Neural cell (in vitro differentiated cells): ENCODE data around the gene MNS1. TPM values are rescaled to one million over a fixed set of nuclear protein-coding genes. Genes with fewer than 3 reads are reported as not detected.

Experiments
- H2AFZ ChIP-seq: fragments of 200-600, 300-800 bp; sonication (generic), shearing (Covaris generic); 2 replicates; pipeline ENCODE4 v1.6.0; 2014; ENCODE audit warnings: low read depth, mild to moderate bottlenecking, antibody characterized with exemption, low read length, moderate library complexity
- H3F3A ChIP-seq: fragments of 200-600 bp; shearing (Covaris generic); 2 replicates; pipeline ENCODE4 v1.6.1; 2016; ENCODE audit warnings: mild to moderate bottlenecking, moderate library complexity, mixed read lengths, antibody characterized with exemption, low read length; ENCODE audit not compliant: insufficient read depth, poor library complexity, severe bottlenecking
- H3K27ac ChIP-seq: fragments of 200-600, 300-800 bp; sonication (generic), shearing (Covaris generic); 2 replicates; pipeline ENCODE4 v1.5.1; 2014; ENCODE audit warnings: mild to moderate bottlenecking, low read length, moderate library complexity
- H3K27me3 ChIP-seq: fragments of 300-800, 200-600 bp; sonication (generic), shearing (Covaris generic); 2 replicates; pipeline ENCODE4 v1.6.0; 2014; ENCODE audit warnings: mild to moderate bottlenecking, low read depth, low read length, moderate library complexity; ENCODE audit not compliant: insufficient read depth
- H3K36me3 ChIP-seq: fragments of 300-800, 200-600 bp; sonication (generic), shearing (Covaris generic); 2 replicates; pipeline ENCODE4 v1.5.1; 2014; ENCODE audit warnings: mild to moderate bottlenecking, antibody characterized with exemption, low read length, moderate library complexity; ENCODE audit not compliant: insufficient read depth
- H3K4me2 ChIP-seq: fragments of 300-800, 200-600 bp; sonication (generic), shearing (Covaris generic); 2 replicates; pipeline ENCODE4 v1.6.0; 2014; ENCODE audit warnings: mild to moderate bottlenecking, low read length
- H3K4me3 ChIP-seq: fragments of 300-800, 200-600 bp; sonication (generic), shearing (Covaris generic); 2 replicates; pipeline ENCODE4 v1.5.1; 2014; ENCODE audit warnings: mild to moderate bottlenecking, low read length, moderate library complexity
- H3K79me2 ChIP-seq: fragments of 200-600 bp; shearing (Covaris generic); replicated peaks from 2 replicates; pipeline ENCODE4 v1.6.0; 2014; ENCODE audit warnings: mild to moderate bottlenecking, low read length, moderate library complexity; ENCODE audit not compliant: insufficient read depth
- H3K9ac ChIP-seq: fragments of 300-800, 200-600 bp; sonication (generic), shearing (Covaris generic); 2 replicates; pipeline ENCODE4 v1.6.1; 2016; ENCODE audit warnings: mild to moderate bottlenecking, low read length, mixed read lengths
- H3K9me2 ChIP-seq: fragments of 200-600 bp; shearing (Covaris generic); 2 replicates; pipeline ENCODE4 v1.6.1; 2016; ENCODE audit warnings: mild to moderate bottlenecking, low read length, mixed read lengths; ENCODE audit not compliant: insufficient read depth
- H3K9me3 ChIP-seq: fragments of 200-600, 300-800 bp; sonication (generic), shearing (Covaris generic); 2 replicates; pipeline ENCODE4 v1.6.1; 2016; ENCODE audit warnings: mild to moderate bottlenecking, mixed run types, low read length, moderate library complexity, mixed read lengths
- H4K20me1 ChIP-seq: fragments of 200-600 bp; shearing (Covaris generic); 2 replicates; pipeline ENCODE4 v1.6.1; 2016; ENCODE audit warnings: mild to moderate bottlenecking, mixed run types; ENCODE audit not compliant: insufficient read depth
- CTCF ChIP-seq: fragments of 450-650 bp; IDR thresholded peaks from 2 replicates; pipeline ENCODE4 v1.5.1; 2014; ENCODE audit warnings: antibody characterized with exemption, mild to moderate bottlenecking, moderate library complexity; ENCODE audit not compliant: poor library complexity, severe bottlenecking
- EP300 ChIP-seq: fragments of 450-650 bp; conservative IDR thresholded peaks from 2 replicates; pipeline ENCODE4 v1.6.1; 2014; ENCODE audit warnings: antibody characterized with exemption, mild to moderate bottlenecking, moderate library complexity; ENCODE audit not compliant: poor library complexity, severe bottlenecking
- EZH2 ChIP-seq: fragments of 200-600, 300-800 bp; shearing (Covaris generic), sonication (generic); IDR thresholded peaks from 2 replicates; pipeline ENCODE4 v1.6.1; 2014; ENCODE audit warnings: antibody characterized with exemption, low read length, borderline replicate concordance, mild to moderate bottlenecking; ENCODE audit not compliant: insufficient read depth, poor library complexity, severe bottlenecking
- MXI1 ChIP-seq: fragments of 450-650 bp; conservative IDR thresholded peaks from 2 replicates; pipeline ENCODE4 v1.6.1; 2014; ENCODE audit warnings: antibody characterized with exemption, mild to moderate bottlenecking; ENCODE audit not compliant: poor library complexity, severe bottlenecking
- POLR2AphosphoS5 ChIP-seq: IDR thresholded peaks from 2 replicates; pipeline ENCODE4 v1.6.1; 2012
- RAD21 ChIP-seq: fragments of 450-650 bp; conservative IDR thresholded peaks from 2 replicates; pipeline ENCODE4 v1.6.1; 2014; ENCODE audit warnings: antibody characterized with exemption, mild to moderate bottlenecking, moderate library complexity
- REST ChIP-seq: IDR thresholded peaks from 2 replicates; pipeline ENCODE4 v1.6.1; 2012; ENCODE audit warnings: borderline replicate concordance
- SMC3 ChIP-seq: fragments of 450-650 bp; conservative IDR thresholded peaks from 2 replicates; pipeline ENCODE4 v1.6.1; 2014; ENCODE audit warnings: antibody characterized with exemption, mild to moderate bottlenecking, moderate library complexity; ENCODE audit not compliant: poor library complexity
- TAF1 ChIP-seq: IDR thresholded peaks from 2 replicates; pipeline ENCODE4 v1.6.1; 2012; ENCODE audit warnings: low read depth
- polyA plus RNA-seq: library from polyadenylated mRNA; depleted of rRNA; stranded (reverse); fragments of >200 nt; gene quantifications from 2 replicates; pipeline ENCODE4 v1.2.3, GENCODE V29; 2014

The MNS1 gene
- polyA plus RNA-seq, 1 donor from 2014 or later = not detected

- Histone ChIP-seq H3K9me3 (no peaks in the 10 kb centered on the region), H3K36me3 (no peaks in the 10 kb centered on the region), H3K27me3 (no peaks in the 10 kb centered on the region), H3K27ac (no peak overlapping the region), H3K4me3 (no peak overlapping the region), H4K20me1 (no peaks in the 10 kb centered on the region), H3F3A (no peaks in the 10 kb centered on the region), H3K9me2 (no peaks in the 10 kb centered on the region), H3K9ac (no peak overlapping the region), H3K79me2 (no peaks in the 10 kb centered on the region), H3K4me2 (no peak overlapping the region), H2AFZ (no peak overlapping the region)
- TF ChIP-seq TAF1 = no peak
- no peak for TF ChIP-seq SMC3
- TF ChIP-seq POLR2AphosphoS5 = no peak
- TF ChIP-seq MXI1 = no peak
- TF ChIP-seq REST = no peak
- TF ChIP-seq EP300 = no peak
- TF ChIP-seq EZH2 = no peak
- no peak for TF ChIP-seq RAD21
- TF ChIP-seq CTCF = no peak
Observed at GRCh38 chr15:56460071-56460470, 4.9 kb downstream of the MNS1 start.

- Histone ChIP-seq H3K9ac (no peak overlapping the region), H3K4me2 (no peak overlapping the region), H3K4me3 (no peak overlapping the region), H3K36me3 (no peaks in the 10 kb centered on the region), H3F3A (no peaks in the 10 kb centered on the region), H2AFZ (no peak overlapping the region), H3K79me2 (no peaks in the 10 kb centered on the region), H3K9me2 (no peaks in the 10 kb centered on the region), H4K20me1 (no peaks in the 10 kb centered on the region), H3K27ac (no peak overlapping the region), H3K27me3 (no peaks in the 10 kb centered on the region), H3K9me3 (no peaks in the 10 kb centered on the region)
- TF ChIP-seq REST = no peak
- TF ChIP-seq POLR2AphosphoS5 = no peak
- no peak for TF ChIP-seq RAD21
- TF ChIP-seq EP300 = no peak
- no peak for TF ChIP-seq CTCF
- no peak for TF ChIP-seq MXI1
- TF ChIP-seq TAF1 = no peak
- TF ChIP-seq EZH2 = no peak
- TF ChIP-seq SMC3 = no peak
Observed at GRCh38 chr15:56459096-56459495, 5.8 kb downstream of the MNS1 start.
